SK-N-SH treated with all-trans-retinoic acid at 6 μM for 48 hours (cell line): Measurements from ENCODE around the gene TOM1L1.
A peak's percentile ranks its signal among the peaks of the same experiment; 100 is the strongest.

Source experiments
- ATAC-seq: fragments of 200-7000 bp; cut with Tn5 transposase; 3 replicates; pipeline ENCODE4 v1.9.1; 2020; ENCODE audit warnings: mild to moderate bottlenecking, moderate library complexity
- BACH2 ChIP-seq: fragments of 250-450 bp; sonication (Bioruptor Pico); IDR thresholded peaks from 2 replicates; pipeline ENCODE4 v1.9.0; 2021; ENCODE audit warnings: mild to moderate bottlenecking, borderline replicate concordance
- CSDC2 ChIP-seq: fragments of 250-450 bp; sonication (Bioruptor Pico); IDR thresholded peaks from 2 replicates; pipeline ENCODE4 v1.5.0; 2020; ENCODE audit warnings: mild to moderate bottlenecking, moderate library complexity
- ESRRG ChIP-seq: fragments of 250-450 bp; sonication (Bioruptor Pico); IDR thresholded peaks from 2 replicates; pipeline ENCODE4 v1.6.1; 2021; ENCODE audit warnings: mild to moderate bottlenecking
- ISL1 ChIP-seq: fragments of 250-450 bp; sonication (Bioruptor Pico); IDR thresholded peaks from 2 replicates; pipeline ENCODE4 v2.1.2; 2022; ENCODE audit warnings: mild to moderate bottlenecking, moderate library complexity
- OSR1 ChIP-seq: fragments of 250-450 bp; sonication (Bioruptor Pico); IDR thresholded peaks from 2 replicates; pipeline ENCODE4 v1.8.0; 2022; ENCODE audit warnings: moderate library complexity, mild to moderate bottlenecking, inconsistent platforms
- PPARA ChIP-seq: fragments of 250-450 bp; sonication (Bioruptor Pico); IDR thresholded peaks from 2 replicates; pipeline ENCODE4 v1.5.0; 2020; ENCODE audit warnings: mild to moderate bottlenecking, borderline replicate concordance
- RARB ChIP-seq: fragments of 250-450 bp; sonication (Bioruptor Pico); IDR thresholded peaks from 2 replicates; pipeline ENCODE4 v1.8.0; 2021; ENCODE audit warnings: mild to moderate bottlenecking, moderate library complexity
- SNAI2 ChIP-seq: fragments of 250-450 bp; sonication (Bioruptor Pico); IDR thresholded peaks from 2 replicates; pipeline ENCODE4 v1.5.0; 2020; ENCODE audit warnings: mild to moderate bottlenecking, moderate library complexity
- TCF4 ChIP-seq: fragments of 250-450 bp; sonication (Bioruptor Pico); IDR thresholded peaks from 2 replicates; pipeline ENCODE4 v1.8.0; 2021; ENCODE audit warnings: mild to moderate bottlenecking, moderate library complexity, borderline replicate concordance
- TOX ChIP-seq: fragments of 250-450 bp; sonication (Bioruptor Pico); IDR thresholded peaks from 2 replicates; pipeline ENCODE4 v1.8.0; 2021; ENCODE audit warnings: mild to moderate bottlenecking, moderate library complexity, borderline replicate concordance
- ZFP3 ChIP-seq: fragments of 250-450 bp; sonication (Bioruptor Pico); IDR thresholded peaks from 2 replicates; pipeline ENCODE4 v1.5.0; 2020; ENCODE audit warnings: mild to moderate bottlenecking, moderate library complexity
- ZFP30 ChIP-seq: fragments of 450-650 bp; formaldehyde crosslinking; IDR thresholded peaks from 2 replicates; pipeline ENCODE4 v1.5.0; 2022; ENCODE audit warnings: mild to moderate bottlenecking, moderate library complexity
- ZNF70 ChIP-seq: fragments of 450-650 bp; formaldehyde crosslinking; IDR thresholded peaks from 2 replicates; pipeline ENCODE4 v1.5.0; 2020; ENCODE audit warnings: mild to moderate bottlenecking, moderate library complexity
- ZNF8 ChIP-seq: fragments of 450-650 bp; formaldehyde crosslinking; IDR thresholded peaks from 2 replicates; pipeline ENCODE4 v1.5.0; 2020; ENCODE audit warnings: mild to moderate bottlenecking, moderate library complexity
- TF ChIP-seq, protein P1 (sequence below): fragments of 250-450 bp; sonication (Bioruptor Pico); IDR thresholded peaks from 2 replicates; pipeline ENCODE4 v1.5.0; 2020; ENCODE audit warnings: mild to moderate bottlenecking, moderate library complexity
- TF ChIP-seq, protein P2 (sequence below): fragments of 250-450 bp; sonication (Bioruptor Pico); IDR thresholded peaks from 2 replicates; pipeline ENCODE4 v1.5.1; 2020; ENCODE audit warnings: low read depth, mild to moderate bottlenecking, moderate library complexity
- TF ChIP-seq, protein P3 (sequence below): fragments of 250-450 bp; sonication (Bioruptor Pico); IDR thresholded peaks from 2 replicates; pipeline ENCODE4 v1.8.0; 2021; ENCODE audit warnings: low read depth, mild to moderate bottlenecking, moderate library complexity, borderline replicate concordance
- TF ChIP-seq, protein P4 (sequence below): fragments of 250-450 bp; sonication (Bioruptor Pico); IDR thresholded peaks from 2 replicates; pipeline ENCODE4 v1.5.1; 2021; ENCODE audit warnings: mild to moderate bottlenecking, moderate library complexity
- TF ChIP-seq, protein P5 (sequence below): fragments of 250-450 bp; sonication (Bioruptor Pico); IDR thresholded peaks from 2 replicates; pipeline ENCODE4 v1.8.0; 2020; ENCODE audit warnings: mild to moderate bottlenecking, moderate library complexity, borderline replicate concordance

The TOM1L1 gene

DNA sequence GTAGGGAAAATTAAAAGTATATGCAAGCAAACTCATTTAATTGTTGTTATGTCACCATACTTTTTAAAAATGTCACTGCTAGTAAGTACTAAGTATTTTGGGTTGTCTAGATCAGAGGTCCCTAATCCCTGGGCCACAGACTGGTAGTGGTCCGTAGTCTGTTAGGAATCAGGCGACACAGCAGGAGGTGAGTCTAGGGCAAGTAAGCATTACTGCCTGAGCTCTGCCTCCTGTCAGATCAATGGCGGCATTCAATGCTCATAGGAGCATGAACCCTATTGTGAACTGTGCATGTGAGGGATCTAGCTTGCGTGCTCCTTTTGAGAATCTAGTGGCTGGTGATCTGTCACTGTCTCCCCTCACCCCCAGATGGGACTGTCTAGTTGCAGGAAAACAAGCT is 89.5 kb downstream of the TOM1L1 start (continued):
- TF ChIP-seq, protein P1, sequence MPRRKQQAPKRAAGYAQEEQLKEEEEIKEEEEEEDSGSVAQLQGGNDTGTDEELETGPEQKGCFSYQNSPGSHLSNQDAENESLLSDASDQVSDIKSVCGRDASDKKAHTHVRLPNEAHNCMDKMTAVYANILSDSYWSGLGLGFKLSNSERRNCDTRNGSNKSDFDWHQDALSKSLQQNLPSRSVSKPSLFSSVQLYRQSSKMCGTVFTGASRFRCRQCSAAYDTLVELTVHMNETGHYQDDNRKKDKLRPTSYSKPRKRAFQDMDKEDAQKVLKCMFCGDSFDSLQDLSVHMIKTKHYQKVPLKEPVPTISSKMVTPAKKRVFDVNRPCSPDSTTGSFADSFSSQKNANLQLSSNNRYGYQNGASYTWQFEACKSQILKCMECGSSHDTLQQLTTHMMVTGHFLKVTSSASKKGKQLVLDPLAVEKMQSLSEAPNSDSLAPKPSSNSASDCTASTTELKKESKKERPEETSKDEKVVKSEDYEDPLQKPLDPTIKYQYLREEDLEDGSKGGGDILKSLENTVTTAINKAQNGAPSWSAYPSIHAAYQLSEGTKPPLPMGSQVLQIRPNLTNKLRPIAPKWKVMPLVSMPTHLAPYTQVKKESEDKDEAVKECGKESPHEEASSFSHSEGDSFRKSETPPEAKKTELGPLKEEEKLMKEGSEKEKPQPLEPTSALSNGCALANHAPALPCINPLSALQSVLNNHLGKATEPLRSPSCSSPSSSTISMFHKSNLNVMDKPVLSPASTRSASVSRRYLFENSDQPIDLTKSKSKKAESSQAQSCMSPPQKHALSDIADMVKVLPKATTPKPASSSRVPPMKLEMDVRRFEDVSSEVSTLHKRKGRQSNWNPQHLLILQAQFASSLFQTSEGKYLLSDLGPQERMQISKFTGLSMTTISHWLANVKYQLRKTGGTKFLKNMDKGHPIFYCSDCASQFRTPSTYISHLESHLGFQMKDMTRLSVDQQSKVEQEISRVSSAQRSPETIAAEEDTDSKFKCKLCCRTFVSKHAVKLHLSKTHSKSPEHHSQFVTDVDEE, result no peak
- TF ChIP-seq ISL1 (no peak), ZNF8 (CRISPR knock-in tag) (no peak), BACH2 (CRISPR knock-in tag) (no peak), ESRRG (no peak), TCF4 (no peak), OSR1 (no peak), ZFP30 (CRISPR knock-in tag) (no peak), TOX (CRISPR knock-in tag) (no peak), ZNF70 (CRISPR knock-in tag) (no peak)
- TF ChIP-seq, protein P2, sequence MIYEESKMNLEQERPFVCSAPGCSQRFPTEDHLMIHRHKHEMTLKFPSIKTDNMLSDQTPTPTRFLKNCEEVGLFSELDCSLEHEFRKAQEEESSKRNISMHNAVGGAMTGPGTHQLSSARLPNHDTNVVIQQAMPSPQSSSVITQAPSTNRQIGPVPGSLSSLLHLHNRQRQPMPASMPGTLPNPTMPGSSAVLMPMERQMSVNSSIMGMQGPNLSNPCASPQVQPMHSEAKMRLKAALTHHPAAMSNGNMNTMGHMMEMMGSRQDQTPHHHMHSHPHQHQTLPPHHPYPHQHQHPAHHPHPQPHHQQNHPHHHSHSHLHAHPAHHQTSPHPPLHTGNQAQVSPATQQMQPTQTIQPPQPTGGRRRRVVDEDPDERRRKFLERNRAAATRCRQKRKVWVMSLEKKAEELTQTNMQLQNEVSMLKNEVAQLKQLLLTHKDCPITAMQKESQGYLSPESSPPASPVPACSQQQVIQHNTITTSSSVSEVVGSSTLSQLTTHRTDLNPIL (CRISPR knock-in tag), result no peak
- TF ChIP-seq, protein P3, sequence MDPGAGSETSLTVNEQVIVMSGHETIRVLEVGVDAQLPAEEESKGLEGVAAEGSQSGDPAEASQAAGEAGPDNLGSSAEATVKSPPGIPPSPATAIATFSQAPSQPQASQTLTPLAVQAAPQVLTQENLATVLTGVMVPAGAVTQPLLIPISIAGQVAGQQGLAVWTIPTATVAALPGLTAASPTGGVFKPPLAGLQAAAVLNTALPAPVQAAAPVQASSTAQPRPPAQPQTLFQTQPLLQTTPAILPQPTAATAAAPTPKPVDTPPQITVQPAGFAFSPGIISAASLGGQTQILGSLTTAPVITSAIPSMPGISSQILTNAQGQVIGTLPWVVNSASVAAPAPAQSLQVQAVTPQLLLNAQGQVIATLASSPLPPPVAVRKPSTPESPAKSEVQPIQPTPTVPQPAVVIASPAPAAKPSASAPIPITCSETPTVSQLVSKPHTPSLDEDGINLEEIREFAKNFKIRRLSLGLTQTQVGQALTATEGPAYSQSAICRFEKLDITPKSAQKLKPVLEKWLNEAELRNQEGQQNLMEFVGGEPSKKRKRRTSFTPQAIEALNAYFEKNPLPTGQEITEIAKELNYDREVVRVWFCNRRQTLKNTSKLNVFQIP (CRISPR knock-in tag), result no peak

DNA sequence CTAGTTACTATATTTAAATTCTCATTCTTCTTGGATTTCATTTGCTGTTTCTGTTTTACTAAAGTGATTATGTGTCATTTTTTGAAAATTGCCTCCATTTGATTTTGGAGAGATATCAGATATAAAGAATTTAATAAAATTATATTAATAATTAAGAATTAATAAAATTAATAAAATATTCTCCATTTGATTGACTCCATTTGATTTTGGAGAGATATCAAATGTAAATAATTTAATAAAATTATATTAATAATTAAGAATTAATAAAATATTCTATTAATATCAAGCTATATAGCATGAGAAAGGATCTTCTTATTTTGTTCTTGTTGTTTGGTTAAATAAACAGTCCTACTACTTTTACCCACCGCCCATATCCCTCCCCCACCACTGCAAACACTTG is 90.9 kb downstream of the TOM1L1 start:
- TF ChIP-seq ESRRG (no peak), SNAI2 (CRISPR knock-in tag) (no peak), RARB (CRISPR knock-in tag) (no peak)
- no peak for ATAC-seq

DNA sequence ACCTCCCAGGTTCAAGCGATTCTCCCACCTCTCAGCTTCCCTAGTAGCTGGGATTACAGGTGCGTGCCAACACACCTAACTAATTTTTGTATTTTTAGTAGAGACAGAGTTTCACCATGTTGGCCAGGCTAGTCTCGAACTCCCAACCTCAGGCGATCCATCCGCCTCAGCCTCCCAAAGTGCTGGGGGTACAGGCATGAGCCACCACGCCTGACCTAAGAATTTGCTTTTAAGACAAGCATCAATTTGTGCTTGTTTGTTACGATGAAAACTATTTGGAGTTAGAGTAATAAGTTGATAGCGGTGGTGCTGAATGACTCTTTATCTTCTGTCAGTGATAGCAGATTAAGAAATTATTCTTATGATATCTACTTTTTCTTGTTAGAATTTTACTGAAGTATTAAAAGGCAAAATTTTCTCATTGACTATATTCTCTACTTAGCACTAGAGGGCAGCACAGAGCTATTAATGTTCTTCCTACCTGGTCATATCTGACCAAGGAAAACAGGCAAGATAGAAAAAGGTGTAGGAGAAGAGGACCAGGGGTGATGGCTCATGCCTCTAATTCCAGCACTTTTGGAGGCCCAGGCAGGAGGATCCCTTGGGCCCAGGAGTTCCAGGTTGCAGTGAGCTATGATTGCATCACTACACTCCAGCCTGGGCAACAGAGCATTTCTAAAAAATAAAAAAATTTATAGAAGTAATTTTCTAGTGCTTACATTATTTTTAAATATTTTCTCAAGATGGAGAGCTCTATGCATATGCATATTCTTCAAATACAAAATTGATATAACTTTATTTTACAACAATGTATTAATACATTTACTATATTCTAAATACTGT is 92.4 kb downstream of the TOM1L1 start:
- ATAC-seq, result peak; percentile 89
- no peak for TF ChIP-seq ZNF70 (CRISPR knock-in tag)
- no peak for TF ChIP-seq PPARA

DNA sequence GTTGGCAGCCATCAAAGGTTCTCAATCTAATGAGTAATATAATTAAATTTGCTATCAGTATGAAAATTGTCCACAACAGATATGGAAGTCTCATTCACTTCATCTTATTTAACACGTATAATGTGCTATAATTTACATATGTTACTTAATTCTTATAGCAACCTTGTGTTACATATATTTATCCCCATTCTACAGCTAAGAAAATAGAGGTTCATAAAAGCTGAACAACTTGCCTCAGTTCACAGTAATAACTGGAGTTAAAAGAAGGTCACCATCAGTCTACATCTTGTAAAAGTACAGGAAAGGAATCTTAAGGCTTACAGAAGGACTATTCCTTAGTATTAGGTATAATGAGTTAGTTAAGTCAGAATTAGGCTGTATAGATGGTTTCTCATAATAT is 95.8 kb downstream of the TOM1L1 start:
- ATAC-seq, result no peak

DNA sequence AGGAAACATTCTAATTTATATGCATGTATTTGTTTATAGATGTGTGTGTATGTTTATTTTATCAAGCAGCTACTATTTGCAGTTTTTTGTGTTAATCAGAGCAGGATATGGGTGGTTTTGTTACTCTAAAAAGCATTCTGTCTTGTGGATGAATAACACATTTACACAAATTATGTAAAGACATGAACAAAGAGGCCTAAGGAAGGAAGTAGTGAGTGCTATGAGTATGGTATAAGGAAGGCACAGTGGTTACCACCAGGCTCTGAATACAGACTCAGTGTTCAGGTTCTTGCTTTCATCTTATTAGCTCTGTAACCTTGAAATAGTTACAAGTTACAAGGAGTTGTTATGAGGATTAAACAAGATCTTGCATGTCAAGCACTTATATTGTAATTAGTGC is 101.8 kb downstream of the TOM1L1 start:
- no peak for ATAC-seq
- TF ChIP-seq ZNF8 (CRISPR knock-in tag), result no peak
- TF ChIP-seq ISL1, result no peak
- no peak for TF ChIP-seq ZFP3
- TF ChIP-seq PPARA, result no peak
- TF ChIP-seq, protein P1, result no peak
- no peak for TF ChIP-seq TCF4
- TF ChIP-seq BACH2 (CRISPR knock-in tag), result no peak
- TF ChIP-seq, protein P2 (CRISPR knock-in tag), result no peak
- TF ChIP-seq, protein P4, sequence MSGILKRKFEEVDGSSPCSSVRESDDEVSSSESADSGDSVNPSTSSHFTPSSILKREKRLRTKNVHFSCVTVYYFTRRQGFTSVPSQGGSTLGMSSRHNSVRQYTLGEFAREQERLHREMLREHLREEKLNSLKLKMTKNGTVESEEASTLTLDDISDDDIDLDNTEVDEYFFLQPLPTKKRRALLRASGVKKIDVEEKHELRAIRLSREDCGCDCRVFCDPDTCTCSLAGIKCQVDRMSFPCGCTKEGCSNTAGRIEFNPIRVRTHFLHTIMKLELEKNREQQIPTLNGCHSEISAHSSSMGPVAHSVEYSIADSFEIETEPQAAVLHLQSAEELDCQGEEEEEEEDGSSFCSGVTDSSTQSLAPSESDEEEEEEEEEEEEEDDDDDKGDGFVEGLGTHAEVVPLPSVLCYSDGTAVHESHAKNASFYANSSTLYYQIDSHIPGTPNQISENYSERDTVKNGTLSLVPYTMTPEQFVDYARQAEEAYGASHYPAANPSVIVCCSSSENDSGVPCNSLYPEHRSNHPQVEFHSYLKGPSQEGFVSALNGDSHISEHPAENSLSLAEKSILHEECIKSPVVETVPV, result no peak

More for the DNA sequence above, 95.8 kb downstream of the TOM1L1 start:
- TF ChIP-seq ZNF8 (CRISPR knock-in tag) (no peak), ZFP30 (CRISPR knock-in tag) (no peak), BACH2 (CRISPR knock-in tag) (no peak), ISL1 (no peak), CSDC2 (no peak), ZNF70 (CRISPR knock-in tag) (no peak), TCF4 (no peak), SNAI2 (CRISPR knock-in tag) (no peak)
- TF ChIP-seq, protein P5, sequence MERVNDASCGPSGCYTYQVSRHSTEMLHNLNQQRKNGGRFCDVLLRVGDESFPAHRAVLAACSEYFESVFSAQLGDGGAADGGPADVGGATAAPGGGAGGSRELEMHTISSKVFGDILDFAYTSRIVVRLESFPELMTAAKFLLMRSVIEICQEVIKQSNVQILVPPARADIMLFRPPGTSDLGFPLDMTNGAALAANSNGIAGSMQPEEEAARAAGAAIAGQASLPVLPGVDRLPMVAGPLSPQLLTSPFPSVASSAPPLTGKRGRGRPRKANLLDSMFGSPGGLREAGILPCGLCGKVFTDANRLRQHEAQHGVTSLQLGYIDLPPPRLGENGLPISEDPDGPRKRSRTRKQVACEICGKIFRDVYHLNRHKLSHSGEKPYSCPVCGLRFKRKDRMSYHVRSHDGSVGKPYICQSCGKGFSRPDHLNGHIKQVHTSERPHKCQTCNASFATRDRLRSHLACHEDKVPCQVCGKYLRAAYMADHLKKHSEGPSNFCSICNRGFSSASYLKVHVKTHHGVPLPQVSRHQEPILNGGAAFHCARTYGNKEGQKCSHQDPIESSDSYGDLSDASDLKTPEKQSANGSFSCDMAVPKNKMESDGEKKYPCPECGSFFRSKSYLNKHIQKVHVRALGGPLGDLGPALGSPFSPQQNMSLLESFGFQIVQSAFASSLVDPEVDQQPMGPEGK (CRISPR knock-in tag), result no peak
